K562 treated with DMSO at 1 percent for 4 hours (cell line): ENCODE measurements around the gene RASGRP3. TPM values are rescaled to one million over a fixed set of nuclear protein-coding genes. Genes with fewer than 3 reads are reported as not detected.

Experiments
- total RNA-seq: library from RNA; unstranded; fragments of 300-600 nt; gene quantifications from 2 replicates; pipeline ENCODE4 v1.2.3, GENCODE V29; 2022; ENCODE audit not compliant: insufficient read depth

RASGRP3 gene, protein sequence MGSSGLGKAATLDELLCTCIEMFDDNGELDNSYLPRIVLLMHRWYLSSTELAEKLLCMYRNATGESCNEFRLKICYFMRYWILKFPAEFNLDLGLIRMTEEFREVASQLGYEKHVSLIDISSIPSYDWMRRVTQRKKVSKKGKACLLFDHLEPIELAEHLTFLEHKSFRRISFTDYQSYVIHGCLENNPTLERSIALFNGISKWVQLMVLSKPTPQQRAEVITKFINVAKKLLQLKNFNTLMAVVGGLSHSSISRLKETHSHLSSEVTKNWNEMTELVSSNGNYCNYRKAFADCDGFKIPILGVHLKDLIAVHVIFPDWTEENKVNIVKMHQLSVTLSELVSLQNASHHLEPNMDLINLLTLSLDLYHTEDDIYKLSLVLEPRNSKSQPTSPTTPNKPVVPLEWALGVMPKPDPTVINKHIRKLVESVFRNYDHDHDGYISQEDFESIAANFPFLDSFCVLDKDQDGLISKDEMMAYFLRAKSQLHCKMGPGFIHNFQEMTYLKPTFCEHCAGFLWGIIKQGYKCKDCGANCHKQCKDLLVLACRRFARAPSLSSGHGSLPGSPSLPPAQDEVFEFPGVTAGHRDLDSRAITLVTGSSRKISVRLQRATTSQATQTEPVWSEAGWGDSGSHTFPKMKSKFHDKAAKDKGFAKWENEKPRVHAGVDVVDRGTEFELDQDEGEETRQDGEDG
- 1.4 and 3.1 TPM in 2 replicates for total RNA-seq

DNA sequence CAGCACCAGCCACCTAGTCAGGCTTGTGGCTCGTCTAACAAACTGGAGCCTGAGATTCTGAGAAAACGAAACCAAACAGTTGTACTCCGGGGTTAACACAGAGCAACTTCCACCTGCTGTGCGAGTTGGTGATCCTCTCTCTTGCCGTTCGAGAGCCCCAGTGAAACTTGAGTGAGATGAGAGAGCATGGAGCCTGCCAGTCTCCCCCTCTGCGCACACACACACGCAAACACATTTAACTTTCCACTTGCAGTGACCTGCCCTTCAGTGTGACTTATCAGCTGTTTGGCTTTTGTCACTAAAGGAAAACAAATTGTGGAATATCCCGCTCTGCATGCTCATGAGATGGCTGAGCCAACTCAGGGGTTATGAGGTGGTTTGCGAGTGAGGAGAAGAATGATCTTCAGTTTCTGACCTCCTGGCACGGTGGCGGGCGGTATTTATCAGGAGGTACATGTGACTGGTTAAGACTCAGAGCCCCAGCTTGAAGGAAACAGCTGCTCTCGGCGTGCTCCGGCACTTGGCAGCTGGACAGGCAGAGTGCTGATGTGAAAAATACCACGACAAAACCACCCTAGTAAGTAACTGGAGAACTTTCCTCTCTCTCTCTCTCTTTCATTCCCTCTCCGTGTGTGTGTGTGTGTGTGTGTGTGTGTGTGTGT lies at the start of gene RASGRP3:
Gene RASGRP3 (plus strand): TSS at position 519 of the 662 bp plus-strand sequence. CDS start 38,488 bp downstream, outside the sequence.

DNA sequence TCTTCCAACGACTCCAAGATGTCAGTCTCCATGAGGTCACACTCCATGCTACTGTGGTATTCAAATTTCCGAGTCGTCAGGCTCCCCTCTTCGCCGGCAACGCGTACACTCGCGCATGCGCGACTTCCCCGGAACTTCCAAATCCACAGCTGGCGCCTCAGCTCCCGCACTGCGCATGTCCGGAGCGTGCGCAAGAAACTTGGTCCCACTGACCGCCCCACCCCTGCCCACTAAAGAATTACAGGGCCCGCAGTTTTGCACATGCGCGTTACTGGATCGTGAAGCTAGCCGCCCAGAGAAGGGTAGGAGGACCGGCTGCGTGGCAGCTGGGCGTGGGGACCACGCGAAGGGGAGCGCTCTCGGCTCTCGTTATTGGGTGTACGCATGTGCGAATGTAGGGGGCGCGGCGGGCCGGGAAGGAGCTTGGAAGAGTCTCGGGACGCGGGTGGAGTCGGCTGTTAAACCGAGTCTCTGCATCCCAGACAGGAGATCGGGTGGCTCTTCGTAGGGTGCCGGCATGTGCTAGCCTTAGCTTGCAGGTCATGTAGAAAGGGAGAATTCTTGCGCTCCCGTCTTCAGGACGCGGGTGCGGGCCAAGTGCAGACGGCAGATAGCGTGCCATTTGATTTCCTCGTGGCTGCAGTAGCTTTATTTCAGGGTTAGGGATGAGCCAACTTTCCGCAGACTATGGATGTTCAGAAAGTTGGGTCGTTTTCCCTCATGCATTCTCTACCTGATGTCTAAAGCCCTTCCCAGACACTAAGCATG lies 122.9 kb downstream of the RASGRP3 start, which contains the start of gene FAM98A:
Gene FAM98A (minus strand): TSS at position 125 of the 768 bp plus-strand sequence. CDS start 78 bp downstream, at position 47.

Other genes starting within 250 kb of the RASGRP3 start
- gene FAM98A, start 122.7 kb downstream of the RASGRP3 start, total RNA-seq: 9.1 and 10.3 TPM in 2 replicates